Activated CD4-positive, alpha-beta T cell treated with anti-CD3 and anti-CD28 coated beads for 24 hours (primary cell): ENCODE results near the gene NEGR1.

ENCODE experiments used
- DNase-seq, 2 donors: peaks; one replicate each; pipeline ENCODE4 v3.0.0-alpha.2; 2020; ENCODE audit warnings: low read depth in 2 of 2

NEGR1 gene

GRCh38 chr1:71781450-71781849 is 500.9 kb downstream of the NEGR1 start:
- no peak for DNase-seq

GRCh38 chr1:71780681-71781080 is 501.7 kb downstream of the NEGR1 start:
- DNase-seq: no peak

- no peak for DNase-seq
Observed at GRCh38 chr1:71778940-71779339, 503.4 kb downstream of the NEGR1 start.

GRCh38 chr1:71777094-71777493 is 505.2 kb downstream of the NEGR1 start:
- DNase-seq: no peak

GRCh38 chr1:71774705-71775104 is 507.6 kb downstream of the NEGR1 start:
- DNase-seq: no peak

GRCh38 chr1:71770121-71770520 is 512.2 kb downstream of the NEGR1 start:
- no peak for DNase-seq

- no peak for DNase-seq
Observed at GRCh38 chr1:71766748-71767147, 515.6 kb downstream of the NEGR1 start.

- no peak for DNase-seq
Observed at GRCh38 chr1:71762514-71763255, 519.7 kb downstream of the NEGR1 start.

GRCh38 chr1:71755441-71755840 is 526.9 kb downstream of the NEGR1 start:
- no peak for DNase-seq

GRCh38 chr1:71753746-71754145 is 528.6 kb downstream of the NEGR1 start:
- no peak for DNase-seq

- no peak for DNase-seq
Observed at GRCh38 chr1:71745326-71745725, 537.0 kb downstream of the NEGR1 start.

GRCh38 chr1:71743862-71744261 is 538.5 kb downstream of the NEGR1 start:
- no peak for DNase-seq

- DNase-seq: no peak
Observed at GRCh38 chr1:71738910-71739309, 543.4 kb downstream of the NEGR1 start.

GRCh38 chr1:71738256-71738655 is 544.1 kb downstream of the NEGR1 start:
- DNase-seq: no peak

GRCh38 chr1:71737768-71738167 is 544.6 kb downstream of the NEGR1 start:
- DNase-seq: no peak

GRCh38 chr1:71733121-71733520 is 549.2 kb downstream of the NEGR1 start:
- DNase-seq: no peak

- DNase-seq: no peak
Observed at GRCh38 chr1:71721532-71721931, 560.8 kb downstream of the NEGR1 start.

GRCh38 chr1:71719330-71719729 is 563.0 kb downstream of the NEGR1 start:
- DNase-seq: no peak

GRCh38 chr1:71717186-71717585 is 565.2 kb downstream of the NEGR1 start:
- no peak for DNase-seq

- DNase-seq: no peak
Observed at GRCh38 chr1:71711456-71711855, 570.9 kb downstream of the NEGR1 start.

- no peak for DNase-seq
Observed at GRCh38 chr1:71706029-71706671, 576.2 kb downstream of the NEGR1 start.

GRCh38 chr1:71698186-71698585 is 584.2 kb downstream of the NEGR1 start:
- DNase-seq: no peak

- DNase-seq: no peak
Observed at GRCh38 chr1:71695821-71696220, 586.5 kb downstream of the NEGR1 start.

- DNase-seq: no peak
Observed at GRCh38 chr1:71695084-71695483, 587.3 kb downstream of the NEGR1 start.
